ENCODE data around the gene ING2. TPM values are rescaled to one million over a fixed set of nuclear protein-coding genes. Genes with fewer than 3 reads are reported as not detected.
"Not testable (repeated sequence)": the region's sequence is repeated elsewhere in the genome, so short reads cannot be mapped to it uniquely, and the experiment has no call there.

Gene ING2, protein sequence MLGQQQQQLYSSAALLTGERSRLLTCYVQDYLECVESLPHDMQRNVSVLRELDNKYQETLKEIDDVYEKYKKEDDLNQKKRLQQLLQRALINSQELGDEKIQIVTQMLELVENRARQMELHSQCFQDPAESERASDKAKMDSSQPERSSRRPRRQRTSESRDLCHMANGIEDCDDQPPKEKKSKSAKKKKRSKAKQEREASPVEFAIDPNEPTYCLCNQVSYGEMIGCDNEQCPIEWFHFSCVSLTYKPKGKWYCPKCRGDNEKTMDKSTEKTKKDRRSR
- 10 to 100 TPM in 3 of 4 donors, 1 to 10 TPM in 1; 9.2 to 13.3 (median 11.0) TPM for total RNA-seq

DNA sequence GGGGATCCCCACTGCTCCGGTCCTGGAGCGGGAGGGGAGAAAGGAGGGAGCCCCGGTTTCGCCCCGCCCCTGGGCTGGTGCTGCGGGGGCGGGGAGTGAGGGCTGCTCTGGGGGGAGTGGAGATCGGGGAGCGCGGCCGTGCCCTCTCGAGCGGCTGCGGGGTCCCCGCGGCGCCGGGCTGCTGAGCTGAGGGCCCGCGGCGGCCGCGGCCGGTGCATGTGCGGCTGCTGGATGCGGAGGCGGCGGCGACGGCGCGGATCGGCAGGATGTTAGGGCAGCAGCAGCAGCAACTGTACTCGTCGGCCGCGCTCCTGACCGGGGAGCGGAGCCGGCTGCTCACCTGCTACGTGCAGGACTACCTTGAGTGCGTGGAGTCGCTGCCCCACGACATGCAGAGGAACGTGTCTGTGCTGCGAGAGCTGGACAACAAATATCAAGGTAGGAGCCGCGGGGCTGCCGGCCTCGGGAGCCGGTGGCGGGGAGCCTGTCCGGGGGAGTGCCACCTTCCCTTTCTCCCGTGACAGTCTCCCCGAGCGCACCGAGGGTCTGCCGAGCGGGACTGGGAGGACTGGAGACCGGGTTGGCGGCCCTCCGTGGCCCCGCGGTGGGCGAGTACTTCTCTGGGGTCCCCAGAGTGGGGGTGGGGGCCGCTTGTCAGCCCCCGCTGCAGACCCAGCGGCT lies at the start of gene ING2:
ING2 (plus strand) TSS at position 129 of the 681 bp plus-strand sequence; CDS start at position 267, 138 bp downstream.
- TF ChIP-seq, protein P1, sequence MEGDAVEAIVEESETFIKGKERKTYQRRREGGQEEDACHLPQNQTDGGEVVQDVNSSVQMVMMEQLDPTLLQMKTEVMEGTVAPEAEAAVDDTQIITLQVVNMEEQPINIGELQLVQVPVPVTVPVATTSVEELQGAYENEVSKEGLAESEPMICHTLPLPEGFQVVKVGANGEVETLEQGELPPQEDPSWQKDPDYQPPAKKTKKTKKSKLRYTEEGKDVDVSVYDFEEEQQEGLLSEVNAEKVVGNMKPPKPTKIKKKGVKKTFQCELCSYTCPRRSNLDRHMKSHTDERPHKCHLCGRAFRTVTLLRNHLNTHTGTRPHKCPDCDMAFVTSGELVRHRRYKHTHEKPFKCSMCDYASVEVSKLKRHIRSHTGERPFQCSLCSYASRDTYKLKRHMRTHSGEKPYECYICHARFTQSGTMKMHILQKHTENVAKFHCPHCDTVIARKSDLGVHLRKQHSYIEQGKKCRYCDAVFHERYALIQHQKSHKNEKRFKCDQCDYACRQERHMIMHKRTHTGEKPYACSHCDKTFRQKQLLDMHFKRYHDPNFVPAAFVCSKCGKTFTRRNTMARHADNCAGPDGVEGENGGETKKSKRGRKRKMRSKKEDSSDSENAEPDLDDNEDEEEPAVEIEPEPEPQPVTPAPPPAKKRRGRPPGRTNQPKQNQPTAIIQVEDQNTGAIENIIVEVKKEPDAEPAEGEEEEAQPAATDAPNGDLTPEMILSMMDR (IDR thresholded peaks at IDR 0.05) = no peak
- TF ChIP-seq POLR2A (IDR thresholded peaks at IDR 0.05) = no peak
- DNase-seq (ENCODE audit: low spot score in 2 of 2) = peak; percentile 23 to 89
- intact Hi-C loops (cut with DNase I; ENCODE audit: low total_unique reads) = no loop called here

GRCh38 chr4:183455431-183456195 lies 49.2 kb upstream of the ING2 start:
- intact Hi-C loops (cut with DNase I; ENCODE audit: low total_unique reads) = no loop called here
- H3K4me3 ChIP-seq (ENCODE audit: low read depth, poor library complexity, severe bottlenecking) = no peak overlapping the region
- TF ChIP-seq, protein P1 (IDR thresholded peaks at IDR 0.05) = no peak
- TF ChIP-seq POLR2A (IDR thresholded peaks at IDR 0.05) = no peak
- DNase-seq (ENCODE audit: low spot score in 2 of 2) = no peak
- 81 to 84% methylated on average over 7 of the region's 7 CpGs for WGBS, 2 donors

More for the DNA sequence above, at the start of gene ING2:
- 0 to 1% methylated on average over 19 to 28 of the region's 68 CpGs for WGBS, 2 donors
- peak within 1 kb of the TSS; percentile 100 for H3K4me3 ChIP-seq (ENCODE audit: low read depth, poor library complexity, severe bottlenecking)

GRCh38 chr4:183458005-183458404 lies 46.9 kb upstream of the ING2 start:
- TF ChIP-seq POLR2A (IDR thresholded peaks at IDR 0.05) = no peak
- TF ChIP-seq, protein P1 (IDR thresholded peaks at IDR 0.05) = no peak
- WGBS, 2 donors = 77 to 86% methylated on average over 5 of the region's 5 CpGs
- intact Hi-C loops (cut with DNase I; ENCODE audit: low total_unique reads) = no loop called here
- no peak for DNase-seq (ENCODE audit: low spot score in 2 of 2)
- H3K4me3 ChIP-seq (ENCODE audit: low read depth, poor library complexity, severe bottlenecking) = no peak overlapping the region

- WGBS, 2 donors = 76 to 79% methylated on average over 11 of the region's 11 CpGs
- intact Hi-C loops (cut with DNase I; ENCODE audit: low total_unique reads); DNase-seq (ENCODE audit: low spot score in 2 of 2); H3K4me3 ChIP-seq (ENCODE audit: low read depth, poor library complexity, severe bottlenecking): not testable (repeated sequence)
These were observed 40.8 kb upstream of the ING2 start for GRCh38 chr4:183463903-183464619.

DNA sequence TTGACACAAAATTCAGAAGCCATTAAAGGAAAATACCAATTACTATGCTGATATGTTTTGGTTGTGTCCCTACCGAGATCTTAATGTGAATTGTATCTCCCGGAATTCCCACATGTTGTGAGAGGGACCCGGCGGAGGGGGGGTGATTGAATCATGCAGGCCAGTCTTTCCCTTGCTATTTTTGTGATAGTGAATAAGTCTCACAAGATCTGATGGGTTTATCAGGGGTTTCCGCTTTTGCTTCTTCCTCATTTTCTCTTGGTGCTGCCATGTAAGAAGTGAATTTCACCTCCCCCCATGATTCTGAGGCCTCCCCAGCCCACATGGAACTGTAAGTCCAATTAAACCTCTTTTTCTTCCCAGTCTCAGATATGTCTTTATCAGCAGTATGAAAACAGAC lies 39.0 kb upstream of the ING2 start:
- intact Hi-C loops (cut with DNase I; ENCODE audit: low total_unique reads); DNase-seq (ENCODE audit: low spot score in 2 of 2); H3K4me3 ChIP-seq (ENCODE audit: low read depth, poor library complexity, severe bottlenecking): not testable (repeated sequence)
- WGBS, 2 donors = 53 to 60% methylated on average over 5 of the region's 5 CpGs

DNA sequence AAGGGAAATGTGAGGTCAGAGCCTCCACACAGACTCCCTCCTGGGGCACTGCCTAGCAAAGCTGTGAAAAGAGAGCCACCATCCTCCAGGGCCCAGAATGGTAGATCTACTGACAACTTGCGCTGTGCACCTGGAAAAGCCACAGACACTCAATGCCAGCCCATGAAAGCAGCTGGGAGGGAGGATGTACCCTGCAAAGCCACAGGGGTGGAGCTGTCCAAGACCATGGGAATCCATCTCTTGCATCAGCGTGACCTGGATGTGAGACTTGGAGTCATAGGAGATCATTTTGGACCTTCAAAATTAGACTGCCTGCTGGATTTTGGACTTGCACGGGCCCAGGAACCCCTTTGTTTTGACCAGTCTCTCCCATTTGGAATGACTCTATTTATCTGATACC lies 37.6 kb upstream of the ING2 start:
- DNase-seq (ENCODE audit: low spot score in 2 of 2) = no peak
- intact Hi-C loops (cut with DNase I; ENCODE audit: low total_unique reads) = no loop called here
- WGBS, 2 donors = 95 to 97% methylated on average over 3 of the region's 3 CpGs
- H3K4me3 ChIP-seq (ENCODE audit: low read depth, poor library complexity, severe bottlenecking) = no peak overlapping the region
- no peak for TF ChIP-seq POLR2A (IDR thresholded peaks at IDR 0.05)
- TF ChIP-seq, protein P1 (IDR thresholded peaks at IDR 0.05) = no peak
